ENCODE data around the gene AMBRA1.

- no peak for TF ChIP-seq ESRRA (IDR thresholded peaks at IDR 0.05; ENCODE audit: borderline replicate concordance, low read length)
- TF ChIP-seq ZFP36 (IDR thresholded peaks at IDR 0.05; ENCODE audit: borderline replicate concordance, partially characterized antibody): no peak
- TF ChIP-seq POLR2A (IDR thresholded peaks at IDR 0.05; ENCODE audit: low read length): no peak
- TF ChIP-seq CTCF (IDR thresholded peaks at IDR 0.05): no peak
- no peak for TF ChIP-seq ZC3H11A (IDR thresholded peaks at IDR 0.05)
- no peak for TF ChIP-seq HMGXB4 (CRISPR knock-in tag; IDR thresholded peaks at IDR 0.05; ENCODE audit: borderline replicate concordance)
- TF ChIP-seq HOXA7 (CRISPR knock-in tag; IDR thresholded peaks at IDR 0.05): no peak
- TF ChIP-seq CBX2 (IDR thresholded peaks at IDR 0.05; ENCODE audit: borderline replicate concordance, low read depth): no peak
- TF ChIP-seq EP300 (IDR thresholded peaks at IDR 0.05): no peak
Measured at GRCh38 chr11:46528445-46529094, 65.3 kb downstream of the AMBRA1 start.

All from A549 (cell line).